HG03159 (cell line): ENCODE data around the gene LTB.
"Not testable (repeated sequence)": the region's sequence is repeated elsewhere in the genome, so short reads cannot be mapped to it uniquely, and the experiment has no call there.

ENCODE experiments used
- ATAC-seq: cut with Tn5 transposase; IDR thresholded peaks from one replicate; pipeline ENCODE4 v1.9.1; 2021; ENCODE audit warnings: mild to moderate bottlenecking, moderate library complexity; ENCODE audit not compliant: unreplicated experiment

Gene LTB

GRCh38 chr6:31556307-31556706 is 25.9 kb downstream of the LTB start:
- no peak for ATAC-seq

GRCh38 chr6:31551371-31551770 is 30.9 kb downstream of the LTB start:
- not testable (repeated sequence) for ATAC-seq

GRCh38 chr6:31548544-31548873 is 33.7 kb downstream of the LTB start:
- ATAC-seq = no peak

- no peak for ATAC-seq
These were observed 34.3 kb downstream of the LTB start for GRCh38 chr6:31547727-31548543.

- ATAC-seq = peak; percentile 60
These were observed 35.1 kb downstream of the LTB start, which contains the start of gene NFKBIL1 for GRCh38 chr6:31546958-31547726. TSS of gene NFKBIL1 (plus strand) at chr6:31547608. CDS start at chr6:31547695, 87 bp downstream.

- ATAC-seq = peak; percentile 52
These were observed 35.8 kb downstream of the LTB start, which contains the start of gene ATP6V1G2 for GRCh38 chr6:31546339-31546957. TSS of gene ATP6V1G2 (minus strand) at chr6:31546608. CDS start at chr6:31546559, 49 bp downstream.

- ATAC-seq = no peak
These were observed 36.9 kb downstream of the LTB start for GRCh38 chr6:31545291-31545690.

GRCh38 chr6:31544676-31545075 is 37.5 kb downstream of the LTB start:
- ATAC-seq = no peak

GRCh38 chr6:31543639-31544038 is 38.6 kb downstream of the LTB start:
- no peak for ATAC-seq

GRCh38 chr6:31541658-31542521 is 40.3 kb downstream of the LTB start, which contains the start of gene DDX39B:
TSS of gene DDX39B (minus strand) at chr6:31542003. CDS start at chr6:31540532, 1,471 bp downstream.
- peak; percentile 52 for ATAC-seq

GRCh38 chr6:31541059-31541657 is 41.1 kb downstream of the LTB start:
- ATAC-seq = peak; percentile 31

- ATAC-seq = no peak
These were observed 41.6 kb downstream of the LTB start for GRCh38 chr6:31540640-31541039.

- no peak for ATAC-seq
These were observed 43.3 kb downstream of the LTB start for GRCh38 chr6:31538805-31539400.

GRCh38 chr6:31535538-31536324 is 46.5 kb downstream of the LTB start:
- ATAC-seq = no peak

GRCh38 chr6:31534521-31535040 is 47.6 kb downstream of the LTB start:
- no peak for ATAC-seq

GRCh38 chr6:31534011-31534410 is 48.2 kb downstream of the LTB start:
- no peak for ATAC-seq

GRCh38 chr6:31533455-31533841 is 48.8 kb downstream of the LTB start:
- ATAC-seq = no peak

- ATAC-seq = no peak
These were observed 49.4 kb downstream of the LTB start for GRCh38 chr6:31532644-31533454.
